CD14-positive monocyte (primary cell): ENCODE measurements around the gene RTN1. TPM values are rescaled to one million over a fixed set of nuclear protein-coding genes. Genes with fewer than 3 reads are reported as not detected.

Experiments
- DNase-seq, 3 donors: peaks; one replicate each; pipeline ENCODE4 v3.0.0-alpha.2; 2011 to 2022
- H2AFZ ChIP-seq: 2 replicates; pipeline ENCODE4 v1.6.0; 2012; ENCODE audit warnings: mild to moderate bottlenecking, low read depth, low read length, inconsistent platforms; ENCODE audit not compliant: insufficient read depth, poor library complexity, severe bottlenecking
- H3K27ac ChIP-seq, 2 donors: 1 replicate in 1 of 2; 2 replicates in 1 of 2; pipeline ENCODE4 v1.5.1; 2012 to 2013; ENCODE audit warnings: low read length in 2 of 2, control low read depth in 1 of 2, inconsistent platforms in 1 of 2, low read depth in 1 of 2, mild to moderate bottlenecking in 1 of 2
- H3K27me3 ChIP-seq, 2 donors: one replicate each; pipeline versions ENCODE4 v1.6.0 to v1.6.1; 2011 to 2013; ENCODE audit warnings: low read length in 2 of 2; ENCODE audit not compliant: control insufficient read depth in 2 of 2, insufficient read depth in 2 of 2
- H3K36me3 ChIP-seq, 2 donors: replicated peaks in 1 of 2; 1 replicate in 1 of 2; 2 replicates in 1 of 2; pipeline versions ENCODE4 v1.5.1 to v1.6.1; 2012 to 2013; ENCODE audit warnings: low read length in 2 of 2, control low read depth in 1 of 2, inconsistent platforms in 1 of 2, mild to moderate bottlenecking in 1 of 2; ENCODE audit not compliant: insufficient read depth in 2 of 2, control insufficient read depth in 1 of 2
- H3K4me1 ChIP-seq, 2 donors: 1 replicate in 1 of 2; 2 replicates in 1 of 2; pipeline versions ENCODE4 v1.5.1 to v1.6.1; 2012 to 2013; ENCODE audit warnings: low read length in 2 of 2, control low read depth in 1 of 2, inconsistent platforms in 1 of 2, mild to moderate bottlenecking in 1 of 2, moderate library complexity in 1 of 2; ENCODE audit not compliant: insufficient read depth in 2 of 2, control insufficient read depth in 1 of 2
- H3K4me2 ChIP-seq: replicated peaks from 2 replicates; pipeline ENCODE3; 2012; ENCODE audit warnings: low read length, moderate library complexity, mild to moderate bottlenecking; ENCODE audit not compliant: poor library complexity, severe bottlenecking; ENCODE audit errors: extremely low read depth
- H3K4me3 ChIP-seq, 3 experiments: fragments of 200-600 bp in 1 of 3; sonication (generic) in 1 of 3; replicated peaks in 1 of 3; 1 replicate in 2 of 3; 2 replicates in 1 of 3; pipeline ENCODE4 v1.5.1; 2011 to 2013; ENCODE audit warnings: low read length in 3 of 3, mild to moderate bottlenecking in 3 of 3, control low read depth in 2 of 3, low read depth in 2 of 3, inconsistent platforms in 1 of 3, moderate library complexity in 1 of 3
- H3K79me2 ChIP-seq: 2 replicates; pipeline ENCODE4 v1.6.0; 2012; ENCODE audit warnings: mild to moderate bottlenecking, control low read depth, inconsistent platforms, low read length, moderate library complexity; ENCODE audit not compliant: insufficient read depth
- H3K9ac ChIP-seq: 2 replicates; pipeline ENCODE4 v1.6.0; 2017; ENCODE audit warnings: low read length, mild to moderate bottlenecking; ENCODE audit not compliant: insufficient read depth, poor library complexity, severe bottlenecking
- H3K9me3 ChIP-seq, 2 donors: replicated peaks in 1 of 2; 1 replicate in 1 of 2; 2 replicates in 1 of 2; pipeline versions ENCODE4 v1.5.1 to v1.6.1; 2012 to 2013; ENCODE audit warnings: low read length in 2 of 2, control low read depth in 1 of 2; ENCODE audit not compliant: control insufficient read depth in 1 of 2, insufficient read depth in 1 of 2
- H4K20me1 ChIP-seq: 2 replicates; pipeline ENCODE4 v1.6.0; 2012; ENCODE audit warnings: mild to moderate bottlenecking, low read length, control low read depth, moderate library complexity; ENCODE audit not compliant: insufficient read depth
- H3K27ac Mint-ChIP-seq, 7 donors: one replicate each; pipeline ENCODE4 v1.8.0; 2020; ENCODE audit warnings: mild to moderate bottlenecking in 7 of 7, mixed read lengths in 7 of 7, moderate library complexity in 6 of 7, inconsistent platforms in 2 of 7
- H3K27me3 Mint-ChIP-seq, 3 donors: one replicate each; pipeline ENCODE4 v1.8.0; 2021 to 2022; ENCODE audit warnings: low read depth in 3 of 3, mild to moderate bottlenecking in 3 of 3, mixed read lengths in 3 of 3, moderate library complexity in 3 of 3, inconsistent platforms in 1 of 3
- H3K36me3 Mint-ChIP-seq, 2 donors: one replicate each; pipeline ENCODE4 v1.8.0; 2020; ENCODE audit warnings: mixed read lengths in 2 of 2, inconsistent platforms in 1 of 2, mild to moderate bottlenecking in 1 of 2
- H3K4me1 Mint-ChIP-seq: one replicate; pipeline ENCODE4 v1.8.0; 2020; ENCODE audit warnings: mild to moderate bottlenecking, mixed read lengths
- H3K4me3 Mint-ChIP-seq, 2 donors: one replicate each; pipeline ENCODE4 v1.8.0; 2020; ENCODE audit warnings: mild to moderate bottlenecking in 2 of 2, mixed read lengths in 2 of 2, moderate library complexity in 1 of 2
- H3K9me3 Mint-ChIP-seq, 7 donors: one replicate each; pipeline ENCODE4 v1.8.0; 2020 to 2022; ENCODE audit warnings: mixed read lengths in 7 of 7, mild to moderate bottlenecking in 6 of 7, moderate library complexity in 6 of 7, inconsistent platforms in 2 of 7
- CTCF ChIP-seq: fragments of 200-600 bp; IDR thresholded peaks from one replicate; pipeline ENCODE4 v1.8.0; 2022; ENCODE audit warnings: antibody characterized with exemption, mild to moderate bottlenecking
- WGBS: methylation state at CpG from one replicate; pipeline ENCODE4 v1.1.5; 2013; ENCODE audit warnings: missing lambda C conversion rate; ENCODE audit not compliant: insufficient coverage; 5-methylcytosine and 5-hydroxymethylcytosine counted together
- intact Hi-C, 2 donors: fragments of 100-400 bp; cut with micrococcal nuclease; formaldehyde crosslinking; loops; one replicate each; pipeline versions ENCODE4 v1.15.0 to v1.15.1; 2023
- polyA plus RNA-seq, 3 donors: library from polyadenylated mRNA; depleted of rRNA in 1 of 3; unstranded in 2 of 3; stranded (reverse) in 1 of 3; fragments of 300-500 nt in 2 of 3; fragments of >200 nt in 1 of 3; fragmentation: Illumina TruSeq in 2 of 3; gene quantifications; 1 replicate in 2 of 3; 2 replicates in 1 of 3; pipeline ENCODE4 v1.2.3, GENCODE V29; 2012 to 2021

RTN1 gene
- polyA plus RNA-seq, 3 donors, result 40.2 to 75.1 (median 55.0) TPM

DNA sequence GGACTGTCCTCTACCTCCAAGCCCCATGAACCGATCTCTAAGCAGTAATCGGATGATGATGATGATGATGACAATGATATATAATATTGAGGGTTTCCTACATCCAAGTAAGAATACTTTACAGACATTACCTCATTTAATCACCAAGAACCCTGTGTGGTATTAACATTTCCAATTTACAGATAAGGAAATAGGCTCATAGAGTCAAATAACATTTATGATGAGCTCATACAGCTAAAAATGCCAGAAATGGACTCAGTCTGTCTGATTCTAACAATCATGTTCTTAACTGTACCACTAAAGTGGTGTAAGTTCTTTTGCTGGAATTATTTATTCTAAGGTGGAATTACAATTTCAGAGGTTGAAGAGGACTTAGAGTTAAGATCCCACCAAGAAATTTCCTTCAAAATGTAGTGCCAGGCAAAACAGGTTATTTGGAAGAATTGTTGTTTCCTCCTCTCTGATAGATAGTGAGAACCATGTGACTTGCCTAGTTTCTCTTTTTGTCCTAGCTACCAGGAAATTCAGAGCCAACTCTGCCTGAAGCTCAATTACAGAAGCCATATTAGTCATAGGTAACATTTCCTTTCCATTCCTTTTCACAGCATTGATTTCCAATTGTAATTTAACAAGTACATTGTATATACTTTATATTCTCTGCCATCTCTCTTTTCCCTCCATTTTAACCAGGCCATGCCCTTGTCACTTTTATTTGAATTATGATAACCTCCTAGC is 270.2 kb downstream of the RTN1 start:
- H3K9me3 ChIP-seq, result no peaks in the 10 kb centered on the region
- H3K9me3 Mint-ChIP-seq, result peaks cover 0 to 3% (median 0%) of the 10 kb centered on the region in 7 donors
- no peak overlapping the region for H2AFZ ChIP-seq
- no CpG with 5 or more reads among the region's 2 CpGs for WGBS
- H3K9ac ChIP-seq, result no peak overlapping the region
- H3K27ac ChIP-seq, result no peak overlapping the region
- H3K27me3 ChIP-seq, result no peaks in the 10 kb centered on the region
- H3K36me3 ChIP-seq, result peaks cover 22 to 35% of the 10 kb centered on the region in 2 donors
- intact Hi-C loops, result no loop called here
- H3K27me3 Mint-ChIP-seq, result no peaks in the 10 kb centered on the region
- H3K4me2 ChIP-seq, result no peak overlapping the region
- peaks cover 10 to 23% of the 10 kb centered on the region in 2 donors for H3K36me3 Mint-ChIP-seq
- H3K4me1 Mint-ChIP-seq, result no peaks in the 10 kb centered on the region
- TF ChIP-seq CTCF, result no peak
- no peak overlapping the region for H3K4me3 Mint-ChIP-seq
- no peak for DNase-seq
- H3K4me1 ChIP-seq, result no peaks in the 10 kb centered on the region
- H3K27ac Mint-ChIP-seq, result no peak overlapping the region
- peaks cover 11% of the 10 kb centered on the region for H4K20me1 ChIP-seq
- H3K4me3 ChIP-seq, result no peak overlapping the region
- H3K79me2 ChIP-seq, result no peaks in the 10 kb centered on the region

GRCh38 chr14:59595071-59595470 is 275.5 kb downstream of the RTN1 start:
- H3K27ac ChIP-seq, result no peak overlapping the region
- intact Hi-C loops, result no loop called here
- no peak overlapping the region for H3K4me2 ChIP-seq
- no peak overlapping the region for H3K9ac ChIP-seq
- H3K4me1 Mint-ChIP-seq, result no peaks in the 10 kb centered on the region
- H3K4me3 Mint-ChIP-seq, result no peak overlapping the region
- H3K9me3 ChIP-seq, result peaks cover 0 to 9% of the 10 kb centered on the region in 2 donors
- H2AFZ ChIP-seq, result no peak overlapping the region
- H3K36me3 Mint-ChIP-seq, result peaks cover 13% of the 10 kb centered on the region in 2 donors
- H3K27me3 ChIP-seq, result no peaks in the 10 kb centered on the region
- H3K4me1 ChIP-seq, result no peaks in the 10 kb centered on the region
- DNase-seq, result no peak
- peaks cover 0 to 2% (median 0%) of the 10 kb centered on the region in 3 donors for H3K27me3 Mint-ChIP-seq
- 100% methylated on average over 3 of the region's 6 CpGs for WGBS
- H3K4me3 ChIP-seq, result no peak overlapping the region
- H3K36me3 ChIP-seq, result peaks cover 12 to 29% of the 10 kb centered on the region in 2 donors
- TF ChIP-seq CTCF, result no peak
- no peak overlapping the region for H3K27ac Mint-ChIP-seq
- no peaks in the 10 kb centered on the region for H4K20me1 ChIP-seq
- H3K9me3 Mint-ChIP-seq, result peaks cover 0 to 18% (median 5%) of the 10 kb centered on the region in 7 donors
- no peaks in the 10 kb centered on the region for H3K79me2 ChIP-seq
